ENCODE measurements around the gene YDJC. TPM values are rescaled to one million over a fixed set of nuclear protein-coding genes. Genes with fewer than 3 reads are reported as not detected.

The YDJC gene
- total and polyA plus RNA-seq, 2 of the 8 experiments (the other 6 are each of a cell fraction or from before 2014, with no cell fraction given) = 36.7 to 45.2 TPM

DNA sequence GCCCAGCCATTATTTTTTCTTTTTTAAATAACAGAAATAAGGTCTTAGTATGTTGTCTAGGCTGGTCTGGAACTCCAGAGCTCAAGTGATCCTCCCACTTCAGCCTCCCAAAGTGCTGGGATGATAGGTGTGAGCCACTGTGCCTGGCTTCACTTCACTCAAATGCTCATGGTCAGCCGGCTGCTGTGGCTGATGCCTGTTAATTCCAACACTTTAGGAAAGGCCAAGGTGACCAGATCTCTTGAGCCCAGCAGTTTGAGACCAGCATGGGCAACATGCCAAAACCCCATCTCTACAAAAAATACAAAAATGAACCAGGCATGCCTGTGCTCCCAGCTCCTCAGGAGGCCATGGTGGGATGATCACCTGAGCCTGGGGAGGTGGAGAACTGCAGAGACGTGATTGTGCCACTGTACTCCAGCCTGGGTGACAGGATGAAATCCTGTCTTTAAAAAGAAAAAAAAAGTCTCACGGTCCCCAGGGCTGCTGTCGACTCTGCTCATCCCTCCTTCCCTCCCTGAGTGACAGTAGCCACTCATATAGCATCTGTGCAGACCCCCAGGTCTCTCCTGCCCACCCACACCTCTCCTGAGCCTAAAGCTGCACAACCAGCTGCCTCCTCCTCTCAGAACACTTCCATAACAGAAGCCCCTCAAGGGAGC, 3.6 kb downstream of the YDJC start:
- Histone ChIP-seq H3K4me3 (ENCODE audit: extremely low read depth in 1 of 4, insufficient read depth in 2 of 4, low read depth in 3 of 4, low read length in 4 of 4) (no peak overlapping the region), H3K9me3 (ENCODE audit: insufficient read depth in 2 of 2, low read depth in 1 of 2, low read length in 1 of 2) (no peaks in the 10 kb centered on the region), H3K36me3 (ENCODE audit: control insufficient read depth in 2 of 4, insufficient read depth in 4 of 4, low read length in 3 of 4) (peaks cover 0 to 15% (median 3%) of the 10 kb centered on the region in 4 experiments; a peak in 4 of 8 replicates), H3K56ac (replicated peaks; ENCODE audit: insufficient read length, low read depth, low read length) (no peak overlapping the region), H3K23me2 (ENCODE audit: low read depth, low read length) (no peaks in the 10 kb centered on the region; the same call in 1 of the 2 replicates), H4K91ac (replicated peaks; ENCODE audit: insufficient read length, low read length) (no peak overlapping the region), H3K23ac (ENCODE audit: insufficient read length) (no peak overlapping the region), H3K79me1 (ENCODE audit: low read depth, low read length) (0 out of 2 replicates have a peak, but pooled peaks cover 4% of the 10 kb centered on the region), H3K4me1 (replicated peaks in 1 of 4; ENCODE audit: control insufficient read depth in 3 of 4, insufficient read depth in 4 of 4, low read length in 3 of 4) (peaks cover 0 to 3% (median 2%) of the 10 kb centered on the region in 4 experiments; a peak in 3 of 7 replicates), H2BK120ac (replicated peaks; ENCODE audit: low read depth, low read length) (no peak overlapping the region), H3K9ac (replicated peaks in 1 of 4; ENCODE audit: extremely low read depth in 1 of 4, low read depth in 3 of 4, low read length in 3 of 4) (no peak overlapping the region), H3K18ac (ENCODE audit: extremely low read depth, low read length) (no peak overlapping the region), H2AFZ (ENCODE audit: low read length) (no peak overlapping the region), H3K14ac (ENCODE audit: insufficient read length) (no peak overlapping the region), H4K8ac (ENCODE audit: extremely low read depth, insufficient read depth, low read length) (no peak overlapping the region), H4K20me1 (replicated peaks in 1 of 2; ENCODE audit: control insufficient read depth in 1 of 2, insufficient read depth in 2 of 2, low read length in 2 of 2) (peaks cover 21 to 28% of the 10 kb centered on the region in 2 experiments), H2AK5ac (ENCODE audit: low read depth, low read length) (no peak overlapping the region), H4K5ac (ENCODE audit: insufficient read length, low read depth, low read length) (no peak overlapping the region), H2BK12ac (ENCODE audit: low read depth, low read length) (no peak overlapping the region), H3K4me2 (ENCODE audit: insufficient read depth in 1 of 2, low read depth in 2 of 2, low read length in 2 of 2) (no peak overlapping the region), H2BK5ac (ENCODE audit: low read depth, low read length) (no peak overlapping the region), H3K27ac (ENCODE audit: low read depth, low read length) (no peak overlapping the region), H2BK15ac (ENCODE audit: low read length) (no peak overlapping the region), H3K79me2 (ENCODE audit: control insufficient read depth in 1 of 2, insufficient read depth in 2 of 2, low read length in 2 of 2) (peaks cover 0 to 12% of the 10 kb centered on the region in 2 experiments; a peak in 1 of 4 replicates), H3K4ac (replicated peaks; ENCODE audit: insufficient read length, low read depth, low read length) (no peak overlapping the region), H2BK20ac (ENCODE audit: low read length) (no peak overlapping the region), H3K27me3 (replicated peaks in 1 of 4; ENCODE audit: control insufficient read depth in 3 of 4, extremely low read depth in 1 of 4, insufficient read depth in 3 of 4, low read length in 3 of 4) (no peaks in the 10 kb centered on the region)
- ChIA-PET CTCF (ENCODE audit: partially characterized antibody) (interaction anchor here (0.9 to 24.1 kb wide), 4 partner anchors 11 to 375 kb away, joined by 3 to 499 read pairs (median 18); partner anchors contain the start of genes CCDC116 and SDF2L1), POLR2A (ENCODE audit: partially characterized antibody) (interaction anchor here (0.8 to 10.2 kb wide), 6 partner anchors 10 to 58 kb away, joined by 3 to 74 read pairs (median 4); partner anchors contain the start of gene SDF2L1)
- DNase-seq (ENCODE audit: low read depth in 1 of 2, low spot score in 2 of 2) = no peak
- whole genome bisulfite sequencing, 2 experiments (ENCODE audit: extremely low coverage in 1 of 2, insufficient coverage in 1 of 2, insufficient read length in 1 of 2, insufficient replicate concordance in 2 of 2, low coverage in 1 of 2, low lambda C conversion rate in 2 of 2, missing lambda C conversion rate in 1 of 2) = 90% methylated on average over 4 of the region's 4 CpGs; no CpG with 5 or more reads in 1 of the 2 experiments
- no peak for FAIRE-seq
- TF ChIP-seq KDM5A (IDR thresholded peaks at IDR 0.05; ENCODE audit: low read length) (no peak), HDAC2 (IDR thresholded peaks at IDR 0.05; ENCODE audit: borderline replicate concordance in 1 of 2, low read depth in 2 of 2, low read length in 2 of 2) (no peak), ZNF274 (IDR thresholded peaks at IDR 0.05; ENCODE audit: borderline replicate concordance, extremely low read depth, low read length) (no peak), TCF12 (IDR thresholded peaks at IDR 0.05; ENCODE audit: low read depth, low read length) (no peak), EZH2 (IDR thresholded peaks at IDR 0.05; ENCODE audit: low read depth, low read length, severe bottlenecking) (no peak), ASH2L (IDR thresholded peaks at IDR 0.05; ENCODE audit: low read length) (no peak), CEBPB (IDR thresholded peaks at IDR 0.05; ENCODE audit: low read depth, low read length) (no peak), CBX8 (IDR thresholded peaks at IDR 0.05; ENCODE audit: borderline replicate concordance, low read depth, low read length) (no peak), BRCA1 (IDR thresholded peaks at IDR 0.05; ENCODE audit: low read depth, low read length) (no peak), CHD2 (IDR thresholded peaks at IDR 0.05; ENCODE audit: low read length) (no peak)
- TF ChIP-seq, protein P1, sequence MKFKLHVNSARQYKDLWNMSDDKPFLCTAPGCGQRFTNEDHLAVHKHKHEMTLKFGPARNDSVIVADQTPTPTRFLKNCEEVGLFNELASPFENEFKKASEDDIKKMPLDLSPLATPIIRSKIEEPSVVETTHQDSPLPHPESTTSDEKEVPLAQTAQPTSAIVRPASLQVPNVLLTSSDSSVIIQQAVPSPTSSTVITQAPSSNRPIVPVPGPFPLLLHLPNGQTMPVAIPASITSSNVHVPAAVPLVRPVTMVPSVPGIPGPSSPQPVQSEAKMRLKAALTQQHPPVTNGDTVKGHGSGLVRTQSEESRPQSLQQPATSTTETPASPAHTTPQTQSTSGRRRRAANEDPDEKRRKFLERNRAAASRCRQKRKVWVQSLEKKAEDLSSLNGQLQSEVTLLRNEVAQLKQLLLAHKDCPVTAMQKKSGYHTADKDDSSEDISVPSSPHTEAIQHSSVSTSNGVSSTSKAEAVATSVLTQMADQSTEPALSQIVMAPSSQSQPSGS (IDR thresholded peaks at IDR 0.05; ENCODE audit: low read length) = no peak

All from H1 (cell line).